HepG2 (cell line): ENCODE results near the gene DHX8.

Experiments
- BRCA1 ChIP-seq: sonication (generic); formaldehyde crosslinking; IDR thresholded peaks from 2 replicates; pipeline ENCODE4 v1.4.0; 2020; ENCODE audit warnings: missing genetic modification reagents
- MAFG ChIP-seq: sonication (generic); formaldehyde crosslinking; IDR thresholded peaks from 2 replicates; pipeline ENCODE4 v1.5.1; 2020; ENCODE audit warnings: mild to moderate bottlenecking, missing genetic modification reagents
- RAD51 ChIP-seq: fragments of 450-650 bp; IDR thresholded peaks from 2 replicates; pipeline ENCODE4 v1.6.1; 2016; ENCODE audit warnings: borderline replicate concordance
- RBM39 ChIP-seq: fragments of 200-400 bp; formaldehyde crosslinking; IDR thresholded peaks from one replicate; pipeline ENCODE4 v1.6.1; 2018; ENCODE audit warnings: antibody characterized with exemption, mild to moderate bottlenecking, low read depth, low read length; ENCODE audit not compliant: poor library complexity, severe bottlenecking
- SUZ12 ChIP-seq: fragments of 150-350 bp; IDR thresholded peaks from 2 replicates; pipeline ENCODE4 v1.6.1; 2014; ENCODE audit warnings: low read depth, low read length
- TAF1 ChIP-seq: sonication (generic); formaldehyde crosslinking; IDR thresholded peaks from 2 replicates; pipeline ENCODE4 v1.4.0; 2020; ENCODE audit warnings: missing genetic modification reagents
- ZSCAN29 ChIP-seq: sonication (generic); formaldehyde crosslinking; conservative IDR thresholded peaks from 2 replicates; pipeline ENCODE4 v1.4.0; 2020; ENCODE audit warnings: mild to moderate bottlenecking, missing genetic modification reagents
- TF ChIP-seq, protein P1 (sequence below): sonication (generic); formaldehyde crosslinking; IDR thresholded peaks from 2 replicates; pipeline ENCODE4 v1.5.0; 2020; ENCODE audit warnings: missing genetic modification reagents
- TF ChIP-seq, protein P2 (sequence below): sonication (generic); formaldehyde crosslinking; IDR thresholded peaks from 2 replicates; pipeline ENCODE4 v1.4.0; 2020; ENCODE audit warnings: missing genetic modification reagents, mild to moderate bottlenecking, borderline replicate concordance

DNA sequence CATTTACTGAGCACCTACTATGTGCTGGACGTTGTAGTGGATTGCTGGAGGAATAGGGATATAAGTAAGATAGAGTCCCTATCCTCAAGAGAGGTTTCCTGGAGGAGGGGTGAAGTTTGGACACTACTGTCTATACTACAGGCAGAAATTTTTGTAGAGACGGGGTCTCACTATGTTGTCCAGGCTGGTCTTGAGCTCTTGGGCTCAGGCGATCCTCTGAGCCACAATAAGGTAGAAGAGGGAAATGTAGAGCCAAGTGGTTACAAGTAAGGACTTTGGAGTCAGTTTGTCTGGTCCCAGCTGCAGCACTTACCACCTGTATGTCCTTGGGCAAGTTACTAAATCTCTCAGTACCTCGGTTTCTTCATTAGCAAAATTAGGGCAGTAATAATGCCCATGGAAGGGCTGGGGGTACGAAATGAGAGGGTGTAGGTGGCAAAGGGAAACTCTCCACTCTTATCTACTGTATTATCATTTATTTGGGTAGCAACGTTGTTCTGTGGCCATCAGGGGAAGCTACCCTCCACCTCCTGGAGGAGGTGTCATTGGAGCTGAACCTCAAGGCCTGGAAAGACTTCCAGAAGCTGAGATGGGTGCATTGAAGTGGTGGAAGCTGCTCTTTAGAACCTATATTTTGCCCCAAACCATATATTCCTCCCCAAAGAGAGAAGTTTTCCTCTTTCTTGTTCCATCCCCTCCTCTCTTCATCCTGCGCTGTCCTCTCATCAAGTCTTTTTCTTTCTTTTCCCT, 34.9 kb upstream of the DHX8 start:
- TF ChIP-seq, protein P1, sequence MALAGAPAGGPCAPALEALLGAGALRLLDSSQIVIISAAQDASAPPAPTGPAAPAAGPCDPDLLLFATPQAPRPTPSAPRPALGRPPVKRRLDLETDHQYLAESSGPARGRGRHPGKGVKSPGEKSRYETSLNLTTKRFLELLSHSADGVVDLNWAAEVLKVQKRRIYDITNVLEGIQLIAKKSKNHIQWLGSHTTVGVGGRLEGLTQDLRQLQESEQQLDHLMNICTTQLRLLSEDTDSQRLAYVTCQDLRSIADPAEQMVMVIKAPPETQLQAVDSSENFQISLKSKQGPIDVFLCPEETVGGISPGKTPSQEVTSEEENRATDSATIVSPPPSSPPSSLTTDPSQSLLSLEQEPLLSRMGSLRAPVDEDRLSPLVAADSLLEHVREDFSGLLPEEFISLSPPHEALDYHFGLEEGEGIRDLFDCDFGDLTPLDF, result no peak
- no peak; the same call in 1 of the 2 replicates for TF ChIP-seq BRCA1 (CRISPR knock-in tag)
- no peak for TF ChIP-seq ZSCAN29
- TF ChIP-seq, protein P2, sequence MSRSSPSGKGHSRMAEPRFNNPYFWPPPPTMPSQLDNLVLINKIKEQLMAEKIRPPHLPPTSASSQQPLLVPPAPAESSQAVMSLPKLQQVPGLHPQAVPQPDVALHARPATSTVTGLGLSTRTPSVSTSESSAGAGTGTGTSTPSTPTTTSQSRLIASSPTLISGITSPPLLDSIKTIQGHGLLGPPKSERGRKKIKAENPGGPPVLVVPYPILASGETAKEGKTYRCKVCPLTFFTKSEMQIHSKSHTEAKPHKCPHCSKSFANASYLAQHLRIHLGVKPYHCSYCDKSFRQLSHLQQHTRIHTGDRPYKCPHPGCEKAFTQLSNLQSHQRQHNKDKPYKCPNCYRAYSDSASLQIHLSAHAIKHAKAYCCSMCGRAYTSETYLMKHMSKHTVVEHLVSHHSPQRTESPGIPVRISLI (CRISPR knock-in tag), result no peak
- no peak for TF ChIP-seq RAD51
- no peak for TF ChIP-seq SUZ12
- no peak for TF ChIP-seq TAF1 (CRISPR knock-in tag)
- TF ChIP-seq MAFG, result no peak
- TF ChIP-seq RBM39, result no peak
